Measurements from ENCODE around the gene FUOM.

DNA sequence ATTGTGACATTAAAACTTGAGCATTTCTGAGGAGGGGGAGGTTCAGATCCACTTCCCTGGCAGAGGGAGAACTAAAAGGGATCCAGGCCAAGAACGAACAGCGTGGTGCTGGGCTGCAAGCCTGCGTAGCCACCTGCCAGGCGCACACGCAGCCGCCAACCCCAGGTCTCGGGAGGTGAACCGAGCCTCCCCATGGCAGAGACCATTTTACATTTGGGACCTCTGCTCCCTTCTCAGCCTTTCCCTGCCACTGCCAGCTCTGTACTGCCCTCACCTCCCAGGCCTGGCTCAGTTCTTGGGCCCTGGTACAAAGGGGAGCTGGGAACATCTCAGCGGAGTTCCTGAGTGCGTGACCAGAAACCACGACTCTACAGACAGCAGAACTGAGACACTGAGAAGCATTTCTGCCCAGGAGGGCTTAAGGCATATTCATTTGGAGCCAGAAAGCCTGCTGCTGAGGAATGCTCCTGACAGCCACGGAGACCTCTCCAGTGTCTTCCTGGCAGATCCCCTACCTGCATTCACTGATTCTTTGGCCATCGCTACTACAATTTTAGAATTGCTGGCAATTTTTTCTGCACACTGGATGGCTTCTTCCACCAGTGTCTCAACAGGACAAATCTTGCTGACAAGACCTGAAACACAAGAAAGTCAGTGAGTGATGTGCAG, 7.8 kb upstream of the FUOM start:
- TF ChIP-seq TAF1 (IDR thresholded peaks at IDR 0.05; ENCODE audit: borderline replicate concordance, low read depth, low read length), result no peak
- no peak for TF ChIP-seq EP300 (IDR thresholded peaks at IDR 0.05; ENCODE audit: borderline replicate concordance in 1 of 2, control insufficient read depth in 1 of 2, low read depth in 2 of 2, low read length in 2 of 2)
- TF ChIP-seq, protein P1, sequence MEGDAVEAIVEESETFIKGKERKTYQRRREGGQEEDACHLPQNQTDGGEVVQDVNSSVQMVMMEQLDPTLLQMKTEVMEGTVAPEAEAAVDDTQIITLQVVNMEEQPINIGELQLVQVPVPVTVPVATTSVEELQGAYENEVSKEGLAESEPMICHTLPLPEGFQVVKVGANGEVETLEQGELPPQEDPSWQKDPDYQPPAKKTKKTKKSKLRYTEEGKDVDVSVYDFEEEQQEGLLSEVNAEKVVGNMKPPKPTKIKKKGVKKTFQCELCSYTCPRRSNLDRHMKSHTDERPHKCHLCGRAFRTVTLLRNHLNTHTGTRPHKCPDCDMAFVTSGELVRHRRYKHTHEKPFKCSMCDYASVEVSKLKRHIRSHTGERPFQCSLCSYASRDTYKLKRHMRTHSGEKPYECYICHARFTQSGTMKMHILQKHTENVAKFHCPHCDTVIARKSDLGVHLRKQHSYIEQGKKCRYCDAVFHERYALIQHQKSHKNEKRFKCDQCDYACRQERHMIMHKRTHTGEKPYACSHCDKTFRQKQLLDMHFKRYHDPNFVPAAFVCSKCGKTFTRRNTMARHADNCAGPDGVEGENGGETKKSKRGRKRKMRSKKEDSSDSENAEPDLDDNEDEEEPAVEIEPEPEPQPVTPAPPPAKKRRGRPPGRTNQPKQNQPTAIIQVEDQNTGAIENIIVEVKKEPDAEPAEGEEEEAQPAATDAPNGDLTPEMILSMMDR (IDR thresholded peaks at IDR 0.05 in 2 of 3, conservative IDR thresholded peaks at IDR 0.05 in 1 of 3; ENCODE audit: control insufficient read depth in 2 of 3, extremely low read depth in 1 of 3, insufficient read depth in 1 of 3, low read depth in 3 of 3, low read length in 3 of 3), result no peak
- TF ChIP-seq, protein P2, sequence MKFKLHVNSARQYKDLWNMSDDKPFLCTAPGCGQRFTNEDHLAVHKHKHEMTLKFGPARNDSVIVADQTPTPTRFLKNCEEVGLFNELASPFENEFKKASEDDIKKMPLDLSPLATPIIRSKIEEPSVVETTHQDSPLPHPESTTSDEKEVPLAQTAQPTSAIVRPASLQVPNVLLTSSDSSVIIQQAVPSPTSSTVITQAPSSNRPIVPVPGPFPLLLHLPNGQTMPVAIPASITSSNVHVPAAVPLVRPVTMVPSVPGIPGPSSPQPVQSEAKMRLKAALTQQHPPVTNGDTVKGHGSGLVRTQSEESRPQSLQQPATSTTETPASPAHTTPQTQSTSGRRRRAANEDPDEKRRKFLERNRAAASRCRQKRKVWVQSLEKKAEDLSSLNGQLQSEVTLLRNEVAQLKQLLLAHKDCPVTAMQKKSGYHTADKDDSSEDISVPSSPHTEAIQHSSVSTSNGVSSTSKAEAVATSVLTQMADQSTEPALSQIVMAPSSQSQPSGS (IDR thresholded peaks at IDR 0.05; ENCODE audit: low read length), result no peak
- no peak for TF ChIP-seq RELA (IDR thresholded peaks at IDR 0.05; ENCODE audit: borderline replicate concordance, partially characterized antibody)
- TF ChIP-seq USF2 (IDR thresholded peaks at IDR 0.05; ENCODE audit: borderline replicate concordance, low read depth, low read length), result no peak
- no peak for TF ChIP-seq CHD1 (IDR thresholded peaks at IDR 0.05; ENCODE audit: low read depth, low read length)
- TF ChIP-seq CEBPB (IDR thresholded peaks at IDR 0.05; ENCODE audit: borderline replicate concordance in 1 of 2, low read depth in 2 of 2, low read length in 2 of 2), result no peak
- TF ChIP-seq ETV6 (conservative IDR thresholded peaks at IDR 0.05 in 1 of 2, IDR thresholded peaks at IDR 0.05 in 1 of 2; ENCODE audit: borderline replicate concordance in 1 of 2, low read depth in 1 of 2), result no peak
